Measurements from ENCODE around the gene TBC1D9.

DNA sequence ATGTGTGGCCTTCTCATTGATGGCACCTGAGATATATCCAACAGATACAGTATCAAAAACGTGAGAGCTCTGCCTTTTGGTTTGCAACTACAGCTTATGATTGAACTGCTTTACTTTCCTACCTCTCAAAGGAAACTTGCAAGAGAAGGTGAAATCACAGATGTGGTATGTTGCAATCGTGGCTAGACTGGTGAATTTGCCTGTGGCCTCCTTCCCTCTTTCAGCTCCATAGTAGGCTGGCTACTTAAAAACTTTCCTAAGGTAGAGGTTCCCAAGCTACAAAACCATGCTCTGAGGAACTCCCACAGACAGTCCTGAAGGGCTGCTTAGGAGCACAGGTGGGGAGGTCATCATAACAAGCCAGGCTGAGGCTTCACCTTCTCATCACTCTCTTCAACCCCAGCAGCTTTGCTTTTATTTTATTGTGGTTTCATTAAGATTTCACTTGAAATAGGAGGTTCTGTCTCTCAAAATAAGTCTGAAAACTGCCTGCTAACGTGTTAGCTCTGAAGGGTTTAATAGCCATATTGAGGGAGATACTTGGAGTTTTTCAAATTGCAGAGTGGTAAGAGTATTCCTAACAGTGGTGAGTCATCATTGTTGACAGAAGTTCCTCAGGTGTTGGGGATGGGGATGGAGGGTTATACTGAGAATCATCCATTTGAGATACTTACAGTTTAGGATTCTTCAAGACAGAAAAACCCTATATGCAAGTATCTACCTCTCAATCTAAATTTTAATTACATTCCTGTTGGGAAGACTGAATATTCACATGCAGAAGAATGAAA lies 93.9 kb downstream of the TBC1D9 start:
- TF ChIP-seq, protein P1, sequence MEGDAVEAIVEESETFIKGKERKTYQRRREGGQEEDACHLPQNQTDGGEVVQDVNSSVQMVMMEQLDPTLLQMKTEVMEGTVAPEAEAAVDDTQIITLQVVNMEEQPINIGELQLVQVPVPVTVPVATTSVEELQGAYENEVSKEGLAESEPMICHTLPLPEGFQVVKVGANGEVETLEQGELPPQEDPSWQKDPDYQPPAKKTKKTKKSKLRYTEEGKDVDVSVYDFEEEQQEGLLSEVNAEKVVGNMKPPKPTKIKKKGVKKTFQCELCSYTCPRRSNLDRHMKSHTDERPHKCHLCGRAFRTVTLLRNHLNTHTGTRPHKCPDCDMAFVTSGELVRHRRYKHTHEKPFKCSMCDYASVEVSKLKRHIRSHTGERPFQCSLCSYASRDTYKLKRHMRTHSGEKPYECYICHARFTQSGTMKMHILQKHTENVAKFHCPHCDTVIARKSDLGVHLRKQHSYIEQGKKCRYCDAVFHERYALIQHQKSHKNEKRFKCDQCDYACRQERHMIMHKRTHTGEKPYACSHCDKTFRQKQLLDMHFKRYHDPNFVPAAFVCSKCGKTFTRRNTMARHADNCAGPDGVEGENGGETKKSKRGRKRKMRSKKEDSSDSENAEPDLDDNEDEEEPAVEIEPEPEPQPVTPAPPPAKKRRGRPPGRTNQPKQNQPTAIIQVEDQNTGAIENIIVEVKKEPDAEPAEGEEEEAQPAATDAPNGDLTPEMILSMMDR (IDR thresholded peaks at IDR 0.05; ENCODE audit: low read length): no peak
- no peak for TF ChIP-seq EZH2 (optimal IDR thresholded peaks at IDR 0.05; ENCODE audit: low read depth, low read length)

Data from MM.1S (cell line).